Ishikawa (cell line): Measurements from ENCODE around the gene BDH1.

Source experiments
- EGR1 ChIP-seq: IDR thresholded peaks from 2 replicates; pipeline ENCODE4 v1.6.1; 2012
- EP300 ChIP-seq: IDR thresholded peaks from 2 replicates; pipeline ENCODE4 v1.6.1; 2012; ENCODE audit warnings: borderline replicate concordance
- RAD21 ChIP-seq: IDR thresholded peaks from 2 replicates; pipeline ENCODE4 v1.6.1; 2012; ENCODE audit warnings: low read depth
- REST ChIP-seq: IDR thresholded peaks from 2 replicates; pipeline ENCODE4 v1.6.1; 2012; ENCODE audit warnings: low read depth, mild to moderate bottlenecking
- TEAD4 ChIP-seq: IDR thresholded peaks from 2 replicates; pipeline ENCODE4 v1.6.1; 2012
- TF ChIP-seq, protein P1 (sequence below): IDR thresholded peaks from 2 replicates; pipeline ENCODE4 v1.6.1; 2012

DNA sequence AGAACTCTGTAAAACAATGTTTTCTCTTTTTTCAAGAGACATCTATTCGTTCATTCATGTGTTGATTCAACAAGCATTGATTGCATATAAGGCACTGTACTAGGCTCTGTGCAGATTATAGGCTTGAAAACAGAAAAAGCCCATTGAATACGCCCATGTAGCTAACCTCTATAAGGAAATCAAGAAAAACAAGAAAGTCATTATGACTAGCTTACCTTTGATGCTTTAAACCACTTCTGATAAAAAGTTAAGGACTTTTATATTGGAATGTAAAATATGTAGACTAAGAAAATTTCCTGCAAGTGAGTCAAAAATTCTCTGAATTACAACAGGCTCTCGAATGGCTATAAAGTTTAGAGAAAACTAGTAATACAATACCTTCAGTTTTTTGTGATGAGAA, 92.5 kb downstream of the BDH1 start:
- TF ChIP-seq REST, result no peak
- TF ChIP-seq RAD21, result no peak
- no peak for TF ChIP-seq TEAD4
- TF ChIP-seq, protein P1, sequence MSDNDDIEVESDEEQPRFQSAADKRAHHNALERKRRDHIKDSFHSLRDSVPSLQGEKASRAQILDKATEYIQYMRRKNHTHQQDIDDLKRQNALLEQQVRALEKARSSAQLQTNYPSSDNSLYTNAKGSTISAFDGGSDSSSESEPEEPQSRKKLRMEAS, result no peak
- no peak for TF ChIP-seq EGR1
- TF ChIP-seq EP300, result no peak
